ENCODE results near the gene HMOX1. TPM values are rescaled to one million over a fixed set of nuclear protein-coding genes. Genes with fewer than 3 reads are reported as not detected.
"Not testable (repeated sequence)": the region's sequence is repeated elsewhere in the genome, so short reads cannot be mapped to it uniquely, and the experiment has no call there.

The HMOX1 gene
- total RNA-seq, 1 donor from 2014 or later = 27.1 TPM

GRCh38 chr22:35393116-35394010 is 12.5 kb downstream of the HMOX1 start:
- no peak for TF ChIP-seq CTCF (IDR thresholded peaks at IDR 0.05)
- intact Hi-C loops (cut with DNase I) = no loop called here
- H3K4me3 ChIP-seq = no peak overlapping the region
- H3K27me3 ChIP-seq = no peaks in the 10 kb centered on the region
- H3K9me3 ChIP-seq = no peaks in the 10 kb centered on the region
- peaks cover 0 to 2% of the 10 kb centered on the region in 2 donors for H3K4me1 ChIP-seq
- peak overlapping the region; percentile 5 to 59 for H3K27ac ChIP-seq
- H3K36me3 ChIP-seq = peaks cover 9 to 17% of the 10 kb centered on the region in 2 donors
- no peak for DNase-seq (ENCODE audit: low spot score in 2 of 2)

GRCh38 chr22:35394011-35394312 is 13.1 kb downstream of the HMOX1 start:
- no peak for DNase-seq (ENCODE audit: low spot score in 2 of 2)
- intact Hi-C loops (cut with DNase I) = no loop called here
- Histone ChIP-seq H3K4me3 (no peak overlapping the region), H3K27me3 (no peaks in the 10 kb centered on the region), H3K27ac (peak overlapping the region; percentile 5 to 59), H3K9me3 (no peaks in the 10 kb centered on the region), H3K36me3 (peaks cover 9 to 17% of the 10 kb centered on the region in 2 donors), H3K4me1 (peaks cover 0 to 2% of the 10 kb centered on the region in 2 donors)
- TF ChIP-seq CTCF (IDR thresholded peaks at IDR 0.05) = no peak

- intact Hi-C loops (cut with DNase I) = no loop called here
- H3K27ac ChIP-seq = no peak overlapping the region
- no peaks in the 10 kb centered on the region for H3K27me3 ChIP-seq
- H3K36me3 ChIP-seq = peaks cover 6 to 9% of the 10 kb centered on the region in 2 donors
- H3K9me3 ChIP-seq = no peaks in the 10 kb centered on the region
- no peak for TF ChIP-seq CTCF (IDR thresholded peaks at IDR 0.05)
- H3K4me3 ChIP-seq = no peak overlapping the region
- no peak for DNase-seq (ENCODE audit: low spot score in 2 of 2)
- peaks cover 0 to 2% of the 10 kb centered on the region in 2 donors for H3K4me1 ChIP-seq
These were observed 14.1 kb downstream of the HMOX1 start for GRCh38 chr22:35394810-35395563.

GRCh38 chr22:35396622-35397021 is 15.7 kb downstream of the HMOX1 start:
- H3K9me3 ChIP-seq; H3K27me3 ChIP-seq; intact Hi-C loops (cut with DNase I); H3K27ac ChIP-seq; H3K4me1 ChIP-seq; H3K4me3 ChIP-seq; H3K36me3 ChIP-seq; DNase-seq (ENCODE audit: low spot score in 2 of 2): not testable (repeated sequence)

- H3K27ac ChIP-seq = no peak overlapping the region
- H3K27me3 ChIP-seq = no peaks in the 10 kb centered on the region
- H3K4me1 ChIP-seq = peaks cover 2 to 7% of the 10 kb centered on the region in 2 donors
- no peak for DNase-seq (ENCODE audit: low spot score in 2 of 2)
- H3K36me3 ChIP-seq = no peaks in the 10 kb centered on the region
- no peaks in the 10 kb centered on the region for H3K9me3 ChIP-seq
- intact Hi-C loops (cut with DNase I) = no loop called here
- H3K4me3 ChIP-seq = no peak overlapping the region
- TF ChIP-seq CTCF (IDR thresholded peaks at IDR 0.05) = no peak
These were observed 16.4 kb downstream of the HMOX1 start for GRCh38 chr22:35397095-35397904.
